Cardiac fibroblast (primary cell): ENCODE data around the gene TLL1.
A peak's percentile ranks its signal among the peaks of the same experiment; 100 is the strongest.

ENCODE experiments used
- DNase-seq, 2 donors: peaks; one replicate each; pipeline versions ENCODE4 v3.0.0 to v3.0.0-alpha.2; 2010; ENCODE audit warnings: low read depth in 2 of 2
- H3K4me3 ChIP-seq, 2 donors: replicated peaks in 1 of 2; 1 replicate in 1 of 2; 2 replicates in 1 of 2; pipeline ENCODE4 v1.5.1; 2011; ENCODE audit warnings: low read depth in 2 of 2, low read length in 2 of 2, mild to moderate bottlenecking in 2 of 2, moderate library complexity in 1 of 2
- TF ChIP-seq, protein P1 (sequence below): IDR thresholded peaks from one replicate; pipeline ENCODE4 v1.5.1; 2011; ENCODE audit warnings: low read depth, mild to moderate bottlenecking, low read length, inconsistent platforms

TLL1 gene

GRCh38 chr4:165931741-165932140, 58.7 kb downstream of the TLL1 start:
- TF ChIP-seq, protein P1, sequence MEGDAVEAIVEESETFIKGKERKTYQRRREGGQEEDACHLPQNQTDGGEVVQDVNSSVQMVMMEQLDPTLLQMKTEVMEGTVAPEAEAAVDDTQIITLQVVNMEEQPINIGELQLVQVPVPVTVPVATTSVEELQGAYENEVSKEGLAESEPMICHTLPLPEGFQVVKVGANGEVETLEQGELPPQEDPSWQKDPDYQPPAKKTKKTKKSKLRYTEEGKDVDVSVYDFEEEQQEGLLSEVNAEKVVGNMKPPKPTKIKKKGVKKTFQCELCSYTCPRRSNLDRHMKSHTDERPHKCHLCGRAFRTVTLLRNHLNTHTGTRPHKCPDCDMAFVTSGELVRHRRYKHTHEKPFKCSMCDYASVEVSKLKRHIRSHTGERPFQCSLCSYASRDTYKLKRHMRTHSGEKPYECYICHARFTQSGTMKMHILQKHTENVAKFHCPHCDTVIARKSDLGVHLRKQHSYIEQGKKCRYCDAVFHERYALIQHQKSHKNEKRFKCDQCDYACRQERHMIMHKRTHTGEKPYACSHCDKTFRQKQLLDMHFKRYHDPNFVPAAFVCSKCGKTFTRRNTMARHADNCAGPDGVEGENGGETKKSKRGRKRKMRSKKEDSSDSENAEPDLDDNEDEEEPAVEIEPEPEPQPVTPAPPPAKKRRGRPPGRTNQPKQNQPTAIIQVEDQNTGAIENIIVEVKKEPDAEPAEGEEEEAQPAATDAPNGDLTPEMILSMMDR, result no peak
- no peak for DNase-seq
- H3K4me3 ChIP-seq, result no peak overlapping the region

GRCh38 chr4:165944900-165945299, 71.9 kb downstream of the TLL1 start:
- no peak for DNase-seq
- no peak overlapping the region for H3K4me3 ChIP-seq
- TF ChIP-seq, protein P1, result no peak

GRCh38 chr4:165945991-165946390, 73.0 kb downstream of the TLL1 start:
- DNase-seq, result peak in 1 of 2 donors; percentile 3
- H3K4me3 ChIP-seq, result no peak overlapping the region
- TF ChIP-seq, protein P1, result no peak

DNA sequence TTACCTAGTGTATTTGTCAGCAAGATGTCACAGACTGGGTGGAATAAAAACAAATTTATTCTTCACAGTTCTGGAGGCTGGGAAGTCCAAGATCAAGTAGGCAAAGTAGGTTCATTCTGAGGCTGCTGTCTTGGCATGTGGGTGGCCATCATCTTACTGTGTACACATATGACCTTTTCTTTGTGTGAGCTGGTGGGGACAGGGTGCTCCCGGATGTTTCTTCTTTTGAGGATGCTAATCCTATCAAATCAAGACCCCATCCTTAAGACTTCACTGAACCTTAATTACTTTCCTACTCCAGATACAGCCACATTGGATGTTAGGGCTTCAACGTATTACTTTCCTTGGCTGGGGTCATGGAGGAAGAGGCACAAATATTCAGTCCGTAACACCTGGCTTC, 74.0 kb downstream of the TLL1 start:
- TF ChIP-seq, protein P1, result no peak
- no peak overlapping the region for H3K4me3 ChIP-seq
- DNase-seq, result no peak

DNA sequence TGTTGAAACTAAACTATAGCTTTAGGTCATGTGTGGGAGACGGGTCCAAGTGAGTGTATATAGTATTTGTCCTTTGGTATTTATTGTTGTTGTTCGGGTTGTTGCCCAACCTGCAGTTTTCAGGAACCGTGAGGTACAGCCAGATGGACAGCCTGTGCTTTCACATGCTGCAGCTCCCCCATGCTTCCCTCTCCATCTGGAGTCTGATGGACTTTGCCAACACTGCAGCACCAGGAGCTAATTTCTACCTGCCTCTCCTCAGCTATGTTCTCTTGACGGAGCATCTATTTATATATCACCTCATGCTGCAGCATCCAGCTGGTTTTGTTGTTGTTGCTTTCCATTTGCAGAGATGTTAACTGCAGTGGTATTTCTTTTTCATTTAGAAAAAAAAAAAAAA, 80.1 kb downstream of the TLL1 start:
- TF ChIP-seq, protein P1, result no peak
- no peak for DNase-seq
- H3K4me3 ChIP-seq, result no peak overlapping the region

DNA sequence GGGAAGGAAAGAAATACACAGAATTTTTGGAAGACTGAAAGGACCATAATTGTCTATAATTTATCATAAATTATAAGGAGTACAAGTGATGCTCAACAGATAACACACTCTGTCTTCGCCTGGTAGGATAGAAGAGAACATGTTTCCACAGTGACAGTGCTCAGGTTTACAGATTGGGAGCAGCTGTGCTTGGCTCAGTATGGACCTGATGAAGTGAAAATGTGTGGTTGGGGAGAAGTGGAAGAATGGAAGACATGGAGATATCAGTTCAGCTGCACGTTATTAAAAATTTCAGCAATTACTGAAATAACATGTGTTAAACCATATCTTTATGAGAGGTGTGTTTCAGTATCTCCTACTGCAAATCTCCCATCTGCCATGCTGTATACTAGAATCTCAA, 90.6 kb downstream of the TLL1 start:
- DNase-seq, result no peak
- H3K4me3 ChIP-seq, result no peak overlapping the region
- TF ChIP-seq, protein P1, result no peak

- H3K4me3 ChIP-seq, result no peak overlapping the region
- TF ChIP-seq, protein P1, result no peak
- no peak for DNase-seq
These were observed 91.6 kb downstream of the TLL1 start for GRCh38 chr4:165964591-165964990.
